Keratinocyte (primary cell): ENCODE data around the gene UMODL1. TPM values are rescaled to one million over a fixed set of nuclear protein-coding genes. Genes with fewer than 3 reads are reported as not detected.

Source experiments
- DNase-seq: peaks from one replicate; pipeline ENCODE4 v3.0.0-alpha.2; 2011; ENCODE audit warnings: low read depth, missing footprints, low spot score
- FAIRE-seq: peaks from 2 replicates; lab custom pipeline; 2011; peaks lifted over from hg19 to GRCh38; lab: Jason Lieb, UNC
- H2AFZ ChIP-seq: 2 replicates; pipeline ENCODE4 v1.6.0; 2012; ENCODE audit warnings: low read length, control low read depth, inconsistent platforms; ENCODE audit not compliant: control insufficient read depth
- H3K27ac ChIP-seq: 2 replicates; pipeline ENCODE4 v1.5.1; 2011; ENCODE audit warnings: low read length; ENCODE audit not compliant: control insufficient read depth, insufficient read depth
- H3K27me3 ChIP-seq: 3 replicates; pipeline ENCODE4 v1.6.0; 2011; ENCODE audit warnings: low read length; ENCODE audit not compliant: control insufficient read depth, insufficient read depth; ENCODE audit errors: extremely low read depth
- H3K36me3 ChIP-seq, 2 experiments: 2 replicates in 1 of 2; 3 replicates in 1 of 2; pipeline ENCODE4 v1.5.1; 2011; ENCODE audit warnings: low read length in 2 of 2, mild to moderate bottlenecking in 1 of 2; ENCODE audit not compliant: control insufficient read depth in 2 of 2, insufficient read depth in 2 of 2; ENCODE audit errors: extremely low read depth in 1 of 2
- H3K4me1 ChIP-seq: 3 replicates; pipeline ENCODE4 v1.5.1; 2011; ENCODE audit warnings: low read length; ENCODE audit not compliant: control insufficient read depth, insufficient read depth; ENCODE audit errors: extremely low read depth
- H3K4me2 ChIP-seq: 3 replicates; pipeline ENCODE4 v1.6.0; 2011; ENCODE audit warnings: low read depth, low read length; ENCODE audit not compliant: control insufficient read depth, insufficient read depth; ENCODE audit errors: extremely low read depth
- H3K4me3 ChIP-seq, 3 experiments: fragments of 200-600 bp in 1 of 3; sonication (generic) in 1 of 3; 2 replicates in 2 of 3; 3 replicates in 1 of 3; pipeline ENCODE4 v1.5.1; 2011 to 2016; ENCODE audit warnings: low read length in 3 of 3, mild to moderate bottlenecking in 3 of 3, control low read depth in 2 of 3, inconsistent platforms in 1 of 3, low read depth in 1 of 3, mixed read lengths in 1 of 3, mixed run types in 1 of 3, moderate library complexity in 1 of 3; ENCODE audit not compliant: control insufficient read depth in 2 of 3, insufficient read depth in 2 of 3; ENCODE audit errors: extremely low read depth in 1 of 3
- H3K79me2 ChIP-seq: 2 replicates; pipeline ENCODE4 v1.6.0; 2012; ENCODE audit warnings: low read length; ENCODE audit not compliant: control insufficient read depth, insufficient read depth
- H3K9ac ChIP-seq: 3 replicates; pipeline ENCODE4 v1.6.0; 2011; ENCODE audit warnings: low read length; ENCODE audit not compliant: control insufficient read depth, insufficient read depth; ENCODE audit errors: extremely low read depth
- H3K9me1 ChIP-seq: 3 replicates; pipeline ENCODE4 v1.6.0; 2011; ENCODE audit warnings: low read length; ENCODE audit not compliant: control insufficient read depth, insufficient read depth; ENCODE audit errors: extremely low read depth
- H3K9me3 ChIP-seq: 2 replicates; pipeline ENCODE4 v1.5.1; 2012; ENCODE audit warnings: low read depth, low read length; ENCODE audit not compliant: control insufficient read depth
- H4K20me1 ChIP-seq: 3 replicates; pipeline ENCODE4 v1.6.0; 2011; ENCODE audit warnings: low read length; ENCODE audit not compliant: control insufficient read depth, insufficient read depth; ENCODE audit errors: extremely low read depth
- EZH2 ChIP-seq: IDR thresholded peaks from one replicate; pipeline ENCODE4 v1.6.1; 2012; ENCODE audit warnings: inconsistent platforms, mild to moderate bottlenecking, low read length, moderate library complexity
- dilution Hi-C: fragments of 300-500 bp; cut with MboI; formaldehyde crosslinking; loops from one replicate; pipeline ENCODE4 v1.7.0; 2020; ENCODE audit warnings: low sequenced_read_pairs; ENCODE audit not compliant: extremely low pct_ligation_motif_present
- polyA plus RNA-seq, 5 experiments: library from polyadenylated mRNA; depleted of rRNA in 3 of 5; stranded (reverse) in 3 of 5; stranded (forward) in 1 of 5; unstranded in 1 of 5; fragments of >200 nt; gene quantifications; 1 replicate in 1 of 5; 2 replicates in 3 of 5; 3 replicates in 1 of 5; pipeline versions ENCODE4 v1.2.1 to v1.2.3, GENCODE V29; 2011 to 2012; ENCODE audit warnings: missing spikeins in 2 of 5, low read depth in 1 of 5, low replicate concordance in 1 of 5
- TF ChIP-seq, protein P1 (sequence below), 3 experiments: IDR thresholded peaks in 1 of 3; conservative IDR thresholded peaks in 1 of 3; optimal IDR thresholded peaks in 1 of 3; 2 replicates in 2 of 3; 3 replicates in 1 of 3; pipeline versions ENCODE3 to v1.5.1; 2011; ENCODE audit warnings: low read length in 3 of 3, mild to moderate bottlenecking in 3 of 3, moderate library complexity in 2 of 3, control low read depth in 1 of 3, inconsistent platforms in 1 of 3; ENCODE audit not compliant: insufficient read depth in 2 of 3; ENCODE audit errors: extremely low read depth in 1 of 3

UMODL1 gene
- polyA plus RNA-seq, 1 donor (not counting 4 experiments of a cell fraction or from before 2014, with no cell fraction given): 0.03 TPM

DNA sequence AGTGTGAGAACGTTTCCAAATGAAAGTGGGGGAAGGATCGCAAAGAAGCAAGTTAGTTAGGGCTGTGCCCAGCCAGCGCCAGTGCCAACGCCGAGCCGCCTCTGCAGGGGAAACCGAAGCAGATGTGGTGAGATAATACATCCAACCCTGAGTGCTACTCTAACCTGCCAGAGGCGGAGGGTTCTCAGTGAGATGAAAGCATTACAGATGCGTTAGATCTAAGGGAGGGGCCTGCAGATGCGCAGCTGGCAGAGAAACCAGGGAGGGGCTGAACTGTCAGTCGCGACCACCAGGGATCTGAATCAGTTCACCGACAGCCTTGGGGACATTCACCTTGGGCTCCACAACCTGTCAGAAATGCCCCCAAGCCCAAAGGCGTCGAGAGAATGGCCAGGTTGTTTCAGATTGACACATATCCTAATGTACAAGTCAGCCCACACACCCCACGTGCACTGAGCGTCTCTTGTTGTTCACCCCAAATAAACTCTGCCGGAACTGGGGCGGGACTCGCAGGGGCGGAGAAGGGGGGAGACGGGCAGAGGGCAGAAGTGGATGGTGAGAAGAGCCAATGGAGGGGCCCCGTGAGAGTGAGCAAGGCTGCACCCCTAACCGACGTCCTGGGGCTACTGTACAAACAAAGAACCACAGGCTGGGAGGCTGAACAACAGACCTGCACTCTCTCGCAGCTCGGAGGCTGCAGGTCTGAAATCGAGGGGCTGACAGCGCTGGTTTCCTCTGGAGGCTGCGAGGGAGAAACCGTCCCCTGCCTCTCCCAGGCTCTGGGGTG, 8.7 kb upstream of the UMODL1 start:
- dilution Hi-C loops: no loop called here
- Histone ChIP-seq H3K27ac (no peak overlapping the region), H3K36me3 (no peaks in the 10 kb centered on the region), H3K4me2 (peak overlapping the region; percentile 68), H3K4me1 (peaks cover 38% of the 10 kb centered on the region), H3K27me3 (no peaks in the 10 kb centered on the region), H3K4me3 (no peak overlapping the region), H3K9me1 (peaks cover 3% of the 10 kb centered on the region), H4K20me1 (no peaks in the 10 kb centered on the region), H2AFZ (no peak overlapping the region), H3K9ac (no peak overlapping the region), H3K9me3 (no peaks in the 10 kb centered on the region), H3K79me2 (no peaks in the 10 kb centered on the region)
- DNase-seq (no peak), FAIRE-seq (peak; percentile 34)
- TF ChIP-seq EZH2: no peak
- TF ChIP-seq, protein P1, sequence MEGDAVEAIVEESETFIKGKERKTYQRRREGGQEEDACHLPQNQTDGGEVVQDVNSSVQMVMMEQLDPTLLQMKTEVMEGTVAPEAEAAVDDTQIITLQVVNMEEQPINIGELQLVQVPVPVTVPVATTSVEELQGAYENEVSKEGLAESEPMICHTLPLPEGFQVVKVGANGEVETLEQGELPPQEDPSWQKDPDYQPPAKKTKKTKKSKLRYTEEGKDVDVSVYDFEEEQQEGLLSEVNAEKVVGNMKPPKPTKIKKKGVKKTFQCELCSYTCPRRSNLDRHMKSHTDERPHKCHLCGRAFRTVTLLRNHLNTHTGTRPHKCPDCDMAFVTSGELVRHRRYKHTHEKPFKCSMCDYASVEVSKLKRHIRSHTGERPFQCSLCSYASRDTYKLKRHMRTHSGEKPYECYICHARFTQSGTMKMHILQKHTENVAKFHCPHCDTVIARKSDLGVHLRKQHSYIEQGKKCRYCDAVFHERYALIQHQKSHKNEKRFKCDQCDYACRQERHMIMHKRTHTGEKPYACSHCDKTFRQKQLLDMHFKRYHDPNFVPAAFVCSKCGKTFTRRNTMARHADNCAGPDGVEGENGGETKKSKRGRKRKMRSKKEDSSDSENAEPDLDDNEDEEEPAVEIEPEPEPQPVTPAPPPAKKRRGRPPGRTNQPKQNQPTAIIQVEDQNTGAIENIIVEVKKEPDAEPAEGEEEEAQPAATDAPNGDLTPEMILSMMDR (optimal IDR thresholded peaks at IDR 0.05 in 1 of 3, IDR thresholded peaks at IDR 0.05 in 1 of 3, conservative IDR thresholded peaks at IDR 0.05 in 1 of 3; ENCODE audit: extremely low read depth in 1 of 3, insufficient read depth in 2 of 3, low read length in 3 of 3): no peak

DNA sequence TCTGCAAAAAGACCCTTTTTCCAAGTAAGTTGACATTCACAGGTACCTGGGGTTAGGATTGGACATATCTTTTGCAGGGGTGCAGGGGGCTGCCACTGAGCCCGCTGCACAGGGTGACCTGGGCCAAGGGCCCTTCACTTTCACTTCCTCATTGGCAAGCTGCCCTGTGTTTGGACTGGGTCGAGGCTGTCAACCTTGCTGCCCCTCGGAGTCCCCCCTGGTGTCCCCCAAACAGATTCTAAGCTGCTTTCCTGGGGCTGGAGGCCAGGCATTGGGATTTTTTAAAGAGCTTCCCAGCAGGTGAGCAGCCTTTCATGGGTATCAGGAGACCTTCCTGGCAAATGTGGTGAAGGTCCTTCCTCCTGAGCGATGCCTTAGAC, 7.9 kb upstream of the UMODL1 start:
- Histone ChIP-seq H3K27me3 (no peaks in the 10 kb centered on the region), H3K4me2 (peak overlapping the region; percentile 68), H4K20me1 (no peaks in the 10 kb centered on the region), H2AFZ (no peak overlapping the region), H3K9ac (peak overlapping the region; percentile 31), H3K9me1 (peaks cover 3% of the 10 kb centered on the region), H3K79me2 (no peaks in the 10 kb centered on the region), H3K9me3 (no peaks in the 10 kb centered on the region), H3K27ac (peak overlapping the region; percentile 35), H3K4me1 (peaks cover 32% of the 10 kb centered on the region), H3K4me3 (no peak overlapping the region), H3K36me3 (no peaks in the 10 kb centered on the region)
- dilution Hi-C loops: no loop called here
- no peak for FAIRE-seq
- DNase-seq: no peak
- TF ChIP-seq, protein P1 (optimal IDR thresholded peaks at IDR 0.05 in 1 of 3, IDR thresholded peaks at IDR 0.05 in 1 of 3, conservative IDR thresholded peaks at IDR 0.05 in 1 of 3; ENCODE audit: extremely low read depth in 1 of 3, insufficient read depth in 2 of 3, low read length in 3 of 3): no peak
- no peak for TF ChIP-seq EZH2
